GM21390 (cell line): ENCODE data around the gene CPS1.

ENCODE experiments used
- ATAC-seq: cut with Tn5 transposase; IDR thresholded peaks from one replicate; pipeline ENCODE4 v1.9.1; 2021; ENCODE audit not compliant: unreplicated experiment

CPS1 gene

DNA sequence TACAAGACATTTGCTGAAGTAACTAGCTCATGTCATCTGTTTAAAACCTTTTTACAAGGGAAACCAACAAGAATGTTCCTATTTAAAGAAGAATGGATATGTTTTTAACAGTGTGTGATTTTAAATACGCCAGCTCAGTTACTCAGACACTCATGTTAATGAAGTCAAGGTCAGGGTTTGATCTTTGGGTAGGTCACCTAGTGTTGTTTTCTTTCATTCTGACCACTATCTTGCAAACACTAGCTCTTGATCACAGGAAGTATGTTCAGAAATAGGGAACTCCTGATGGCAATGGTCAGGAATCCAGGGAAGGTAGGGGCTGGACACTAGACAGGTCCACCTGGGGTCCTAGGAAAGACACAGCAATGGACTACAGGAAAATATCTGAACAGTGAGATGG, 116.7 kb downstream of the CPS1 start:
- ATAC-seq = no peak

DNA sequence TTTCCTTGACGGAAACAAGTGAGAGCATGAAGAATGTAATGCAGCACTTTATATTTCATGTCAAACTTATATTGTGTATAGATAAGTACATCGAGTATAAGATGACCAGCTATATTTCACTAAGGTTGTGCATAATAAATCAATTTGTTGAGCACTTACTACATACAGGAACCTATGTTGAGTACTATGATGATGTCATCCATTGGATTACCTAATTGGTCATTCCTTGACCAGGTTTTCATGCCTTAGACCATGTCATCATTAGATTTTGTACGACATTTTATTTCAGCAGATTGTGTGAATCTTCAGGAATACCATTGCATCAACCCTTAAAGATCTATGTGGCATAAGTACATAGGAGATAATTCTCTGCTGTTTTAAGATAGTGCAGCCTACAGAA, 119.7 kb downstream of the CPS1 start:
- ATAC-seq = no peak

DNA sequence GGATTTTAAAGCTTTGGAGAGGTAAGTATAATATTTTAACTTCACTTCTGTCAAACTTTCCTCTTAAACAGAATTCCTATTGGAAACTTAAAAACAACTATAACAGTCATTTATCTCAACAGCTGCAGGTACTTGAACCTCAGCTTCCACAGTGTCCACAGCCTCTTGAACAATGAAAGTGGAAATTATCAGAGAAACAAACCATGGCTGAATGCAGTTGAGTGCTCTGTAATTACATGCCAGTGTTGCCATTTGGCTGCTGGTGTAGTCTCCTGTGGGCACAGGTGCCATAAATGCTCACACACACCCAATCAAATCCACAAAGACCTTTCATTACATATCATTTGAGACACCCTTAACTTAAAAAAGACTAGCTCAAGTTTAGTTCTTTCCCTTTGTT, 125.1 kb downstream of the CPS1 start:
- no peak for ATAC-seq

DNA sequence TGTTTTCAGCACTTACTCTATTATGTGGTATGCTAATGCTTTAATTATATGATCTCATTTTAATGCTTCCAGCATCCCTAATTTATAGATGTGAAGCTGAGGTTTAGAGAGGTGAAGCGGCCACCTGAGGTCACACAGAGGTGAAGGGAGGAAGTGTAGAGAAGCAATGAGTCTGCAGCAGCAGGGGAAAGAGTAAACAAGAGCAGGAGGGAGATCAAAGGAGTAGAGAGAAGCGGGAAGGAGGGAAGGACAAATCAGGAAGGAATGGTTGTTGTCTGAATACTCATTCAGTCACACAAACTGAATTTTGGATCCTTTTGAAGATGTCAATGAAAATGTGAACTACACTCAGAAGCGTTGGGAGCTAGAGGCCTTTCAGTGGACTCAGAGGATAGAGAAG, 130.0 kb downstream of the CPS1 start:
- no peak for ATAC-seq

DNA sequence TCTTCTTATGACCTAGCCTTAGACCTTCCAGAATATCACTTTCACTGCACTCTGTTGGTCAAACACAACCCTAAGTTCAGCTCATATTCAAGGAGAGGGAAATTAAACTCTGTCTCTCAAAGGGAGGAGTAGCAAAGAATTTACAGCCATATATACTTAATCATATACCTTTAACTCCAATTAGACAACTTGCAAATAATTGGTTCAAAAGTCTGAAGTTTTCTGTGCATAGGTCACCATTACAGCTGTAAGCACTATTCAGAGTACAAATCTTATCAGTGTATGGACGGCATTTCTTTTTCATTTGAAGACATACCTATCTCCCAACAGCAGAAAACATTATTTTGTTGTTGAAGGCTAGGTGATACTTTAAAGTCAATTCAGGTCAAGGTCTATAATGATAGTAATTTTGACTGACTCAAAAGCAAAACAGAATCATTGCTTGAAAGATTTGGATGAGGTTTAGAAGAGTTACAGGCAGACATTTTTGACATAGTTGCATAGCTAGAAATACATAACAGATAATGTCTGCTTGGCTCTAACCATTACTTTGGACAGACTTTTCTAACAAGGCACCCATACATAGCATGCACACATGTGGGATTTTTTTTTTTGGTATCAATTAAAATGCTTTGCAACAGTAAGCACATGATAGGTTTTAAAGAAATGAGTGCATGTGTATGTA, 131.5 kb downstream of the CPS1 start:
- ATAC-seq = no peak

DNA sequence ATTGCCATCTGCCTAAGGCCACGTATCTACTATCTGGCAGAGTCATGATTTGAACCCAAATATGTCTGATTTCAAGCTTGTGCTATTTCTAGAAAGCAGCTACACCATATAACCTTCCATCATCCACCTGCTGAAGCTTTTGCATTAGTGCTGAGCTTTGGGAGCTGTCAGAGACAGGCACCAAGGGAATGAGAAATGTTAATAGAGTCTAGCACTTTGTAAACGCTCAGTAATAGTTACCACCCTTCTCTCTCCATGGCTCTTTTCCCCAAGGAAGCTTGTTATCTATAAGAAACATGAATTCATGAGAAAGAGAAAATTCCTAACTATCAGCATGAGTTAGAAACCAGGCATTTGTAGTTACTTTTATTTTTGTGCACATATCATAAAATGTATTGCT, 151.5 kb downstream of the CPS1 start:
- ATAC-seq = no peak

DNA sequence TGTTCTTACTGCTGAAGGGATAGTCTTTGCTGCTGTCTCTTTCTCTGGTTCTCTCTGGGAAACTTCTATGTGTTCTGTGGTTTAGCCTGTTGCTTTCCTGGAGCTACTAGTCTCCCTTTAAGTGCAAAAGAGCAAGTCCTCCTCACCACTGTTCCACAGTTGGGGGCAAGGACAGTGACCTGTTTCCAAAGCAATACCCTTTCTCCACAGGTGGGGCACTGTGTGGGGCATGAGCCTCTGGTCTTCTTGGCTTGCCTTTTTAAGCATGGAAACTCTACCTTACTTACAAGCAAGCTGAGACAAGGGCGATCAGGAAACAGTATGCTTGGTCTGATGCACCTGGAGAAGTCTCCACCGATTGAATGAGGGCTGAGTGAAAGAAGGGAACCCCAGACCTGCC, 156.7 kb downstream of the CPS1 start:
- no peak for ATAC-seq

DNA sequence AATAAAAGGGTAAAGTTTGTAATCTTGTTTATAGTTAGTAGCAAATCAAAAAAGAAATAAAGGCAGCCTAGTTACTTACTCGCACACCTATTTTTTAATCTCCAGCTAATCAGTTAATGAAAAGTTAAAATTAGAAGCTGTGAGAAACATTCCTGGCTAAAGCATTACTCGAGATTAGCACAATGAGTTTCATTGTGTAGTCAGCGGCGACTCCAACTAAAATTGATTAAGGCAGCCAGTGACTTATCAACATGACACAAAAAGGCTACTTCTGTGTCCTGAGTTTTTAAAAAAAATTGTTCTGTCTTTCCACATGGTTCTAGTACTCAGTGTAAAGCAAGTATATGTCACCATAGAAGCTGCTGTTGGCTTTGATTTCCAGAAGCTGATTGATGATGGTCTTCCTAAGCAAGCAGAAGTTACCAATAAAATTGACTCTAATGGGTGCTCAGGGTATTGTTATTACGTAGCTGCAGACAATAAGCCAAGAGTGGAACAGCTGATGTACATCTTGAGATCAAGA, 159.2 kb downstream of the CPS1 start:
- ATAC-seq = no peak

DNA sequence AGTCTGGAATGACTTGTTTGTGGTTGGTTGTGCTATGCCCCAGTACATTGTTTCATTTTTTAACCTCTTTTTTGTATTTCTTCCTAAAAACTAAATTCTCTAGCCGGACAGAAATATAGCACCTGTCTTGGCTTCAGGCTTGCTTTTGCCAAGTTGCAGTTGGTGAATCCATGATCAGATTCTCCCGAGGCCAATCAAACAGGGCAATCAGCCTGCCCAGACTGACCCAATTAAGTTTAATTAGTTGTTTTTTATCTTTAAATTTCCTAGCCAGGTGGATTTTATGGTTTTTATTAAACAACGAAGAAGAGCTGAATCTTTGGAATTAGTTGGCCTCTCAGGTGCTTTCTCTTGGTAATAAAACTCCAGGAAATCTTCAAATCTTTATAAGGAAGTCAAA, 162.1 kb downstream of the CPS1 start:
- no peak for ATAC-seq

DNA sequence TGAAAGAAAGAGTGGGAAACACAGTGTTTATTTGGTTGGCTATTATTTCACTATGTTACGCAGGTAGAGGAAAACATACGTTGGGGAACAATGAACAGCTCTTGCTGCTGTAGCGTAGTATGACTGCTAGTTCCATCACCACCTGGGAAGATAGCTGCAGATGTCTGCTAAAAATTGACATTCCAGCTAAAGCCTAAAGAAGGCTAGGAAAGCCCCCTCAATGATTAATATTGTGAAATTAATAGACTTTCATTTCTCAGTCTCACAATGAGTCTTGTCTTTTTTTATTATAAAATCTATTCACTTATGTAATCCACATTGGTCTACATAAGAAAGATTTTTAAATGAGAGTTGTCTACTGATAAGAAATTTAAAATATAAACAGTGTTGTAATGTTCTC, 165.7 kb downstream of the CPS1 start:
- no peak for ATAC-seq

DNA sequence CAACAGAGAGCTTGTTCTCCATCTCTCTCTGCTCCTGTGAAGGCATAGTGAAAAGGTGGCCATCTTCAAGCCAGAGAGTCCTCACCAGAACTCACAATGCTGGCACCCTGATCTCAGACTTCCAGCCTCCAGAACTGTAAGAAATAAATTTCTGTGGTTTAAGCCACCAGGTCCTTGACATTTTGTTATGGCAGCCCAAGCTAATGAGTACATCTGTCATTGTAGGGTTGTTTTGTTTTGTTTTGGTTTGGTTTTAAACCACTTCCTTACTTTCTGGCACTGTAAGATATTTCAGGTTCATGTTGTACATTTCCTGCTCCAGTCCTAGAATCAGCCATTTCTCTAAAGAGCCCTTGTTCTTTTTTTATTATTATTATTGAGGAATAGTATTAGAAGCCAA, 171.2 kb downstream of the CPS1 start:
- ATAC-seq = no peak
